ENCODE results near the gene PRB3.

Gene PRB3

DNA sequence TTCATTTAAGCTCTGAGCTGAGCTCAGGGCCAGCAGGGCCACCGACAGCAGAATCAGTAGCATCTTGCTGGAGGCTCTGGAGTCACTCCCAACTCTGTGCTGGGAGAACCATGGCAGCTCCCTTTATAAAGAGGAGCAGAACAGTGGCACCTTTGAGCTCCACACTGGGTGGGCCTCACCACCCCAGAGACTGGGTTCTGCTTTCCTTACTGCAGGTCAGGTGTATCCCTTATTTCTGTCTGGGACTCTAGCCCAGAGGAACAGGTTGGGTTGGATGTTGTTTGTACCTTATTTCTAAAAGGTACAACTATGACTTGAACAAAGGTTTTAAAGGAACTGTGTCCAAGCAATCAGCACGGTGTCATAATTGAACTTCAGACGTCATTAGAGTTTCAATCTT, at the start of gene PRB3:
TSS of gene PRB3 (minus strand) at position 101 of the 400 bp plus-strand sequence. CDS start at position 63, 38 bp downstream.
- no peak for DNase-seq

DNA sequence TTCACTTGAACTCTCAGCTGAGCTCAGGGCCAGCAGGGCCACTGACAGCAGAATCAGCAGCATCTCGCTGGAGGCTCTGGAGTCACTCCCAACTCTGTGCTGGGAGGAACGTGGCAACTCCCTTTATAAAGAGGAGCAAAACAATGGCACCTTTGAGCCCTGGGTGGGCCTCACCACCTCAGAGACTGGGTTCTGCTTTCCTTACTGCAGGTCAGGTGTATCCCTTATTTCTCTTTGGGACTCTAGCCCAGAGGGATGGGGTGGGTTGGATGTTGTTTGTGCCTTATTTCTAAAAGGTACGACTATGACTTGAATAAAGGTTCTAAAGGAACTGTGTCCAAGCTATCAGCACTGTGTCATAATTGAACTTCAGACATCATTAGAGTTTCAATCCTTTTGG, 40.8 kb upstream of the PRB3 start, which contains the start of gene PRB4:
TSS of gene PRB4 (minus strand) at position 101 of the 400 bp plus-strand sequence. CDS start at position 63, 38 bp downstream.
- no peak for DNase-seq

DNA sequence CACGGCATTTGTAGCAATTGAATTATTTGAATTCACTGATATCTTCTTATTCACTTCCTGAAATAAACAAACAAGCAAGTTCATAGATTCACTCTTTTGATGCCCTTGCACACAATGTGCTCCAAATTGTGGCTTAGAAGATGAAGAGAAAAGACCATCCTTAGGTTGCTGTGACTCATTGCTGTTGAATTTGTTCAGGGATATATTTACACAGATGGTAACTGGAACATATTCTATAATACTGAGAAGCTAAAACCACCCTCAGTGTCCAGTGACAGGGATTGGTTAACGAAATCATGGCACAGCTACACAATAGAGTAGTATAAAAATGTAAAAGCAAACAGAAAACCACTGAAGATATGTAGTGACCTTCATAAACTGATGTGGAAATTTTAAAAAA, 37.6 kb upstream of the PRB3 start:
- no peak for DNase-seq

DNA sequence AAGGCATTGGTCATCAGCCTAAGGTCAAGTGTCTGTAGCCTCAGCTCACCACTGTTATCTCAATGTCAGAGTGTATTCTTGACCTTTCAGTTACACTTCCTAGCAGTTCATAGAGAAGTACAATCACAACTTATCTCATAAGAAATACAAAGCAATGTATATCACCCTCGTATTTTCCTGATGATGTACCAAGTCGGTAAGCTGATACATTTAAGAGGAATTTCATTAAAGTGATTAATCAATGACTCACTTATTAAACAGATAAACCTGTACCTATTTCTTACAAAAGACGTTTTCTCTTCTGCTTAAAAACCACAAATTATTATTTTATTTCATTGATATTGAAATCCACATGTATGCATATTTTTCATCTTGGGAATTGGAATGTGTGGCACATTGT, 3.9 kb upstream of the PRB3 start:
- DNase-seq = no peak

DNA sequence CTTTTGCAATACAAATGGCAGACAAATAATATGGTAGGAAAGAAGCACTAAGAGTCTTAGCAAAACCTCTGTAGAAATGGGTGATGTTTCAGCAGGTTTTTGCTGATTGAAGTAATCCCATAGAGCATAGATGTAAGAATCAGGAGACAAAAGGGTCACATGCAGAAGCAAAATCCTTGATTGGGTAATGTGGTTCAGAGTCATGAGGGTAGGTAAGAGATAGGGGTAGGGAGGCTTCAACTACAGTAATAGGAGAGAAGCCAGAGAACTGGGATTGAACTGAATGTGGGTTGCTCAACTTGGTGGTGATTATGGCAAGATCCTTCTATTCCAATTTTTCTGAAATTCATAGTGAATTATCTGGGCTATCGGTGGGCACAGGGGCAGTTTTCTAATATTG, 5.0 kb downstream of the PRB3 start:
- no peak for DNase-seq

DNA sequence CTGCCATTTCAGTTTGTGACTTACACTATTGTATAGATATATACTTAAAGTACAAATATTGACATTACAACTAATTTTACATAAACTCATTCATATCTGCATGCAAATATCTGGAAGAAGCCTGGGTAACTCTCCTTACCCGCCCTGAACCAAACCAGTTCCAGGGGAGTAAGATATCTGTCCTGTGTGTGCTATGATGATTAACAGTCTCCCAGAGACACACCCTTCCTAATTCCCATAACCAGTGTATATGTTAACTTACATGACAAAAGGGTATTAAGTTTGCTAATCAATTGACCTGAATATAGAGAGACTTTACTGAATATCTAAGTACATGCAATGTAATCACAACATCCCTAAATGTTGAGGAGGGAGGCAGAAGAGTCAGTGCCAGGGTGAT, 23.0 kb downstream of the PRB3 start:
- DNase-seq = no peak

DNA sequence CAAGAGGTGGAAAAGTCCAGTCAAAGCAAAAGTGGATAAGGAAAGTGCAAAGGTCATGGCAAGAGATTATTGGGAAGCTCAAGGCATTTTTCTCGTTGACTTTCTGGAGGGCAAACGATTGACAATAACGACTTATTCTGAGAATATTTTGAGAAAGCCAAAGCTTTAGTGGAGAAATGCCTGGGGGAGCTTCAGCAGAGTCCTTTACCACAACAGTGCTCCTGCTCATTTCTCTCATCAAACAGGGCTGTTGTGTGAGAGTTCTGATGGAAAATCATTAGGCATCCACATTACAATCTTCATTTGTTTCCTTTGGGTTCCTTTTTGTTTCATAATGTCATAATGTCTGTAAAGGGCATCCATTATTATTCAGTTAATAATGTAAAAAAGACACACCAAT, 26.9 kb downstream of the PRB3 start:
- DNase-seq = no peak

DNA sequence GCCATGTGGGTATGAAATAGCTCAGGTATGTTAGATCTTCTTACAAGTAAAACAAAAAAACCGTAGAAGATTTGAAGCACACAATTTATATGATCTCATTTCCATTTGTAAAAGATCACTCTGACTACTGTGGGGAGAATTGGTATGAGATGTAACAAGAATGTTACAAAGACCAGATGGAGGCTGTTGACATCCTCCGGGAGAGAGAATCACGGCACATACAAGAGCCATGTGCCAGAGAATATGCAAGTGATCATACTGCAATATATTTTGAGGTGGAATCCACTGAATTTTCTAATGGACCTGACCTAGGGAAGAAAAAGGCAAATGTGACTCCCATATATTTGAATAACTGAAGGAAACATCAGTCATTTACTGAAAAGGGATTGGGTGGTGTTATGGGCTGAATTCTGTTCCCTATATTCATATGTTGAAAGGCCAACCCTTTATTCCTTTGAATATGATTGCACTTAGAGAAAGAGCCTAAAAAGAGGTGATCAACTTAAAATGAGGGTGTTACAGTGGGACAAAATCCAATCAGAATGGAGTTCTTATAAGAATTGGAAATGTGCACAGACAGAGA, 29.1 kb downstream of the PRB3 start:
- DNase-seq = no peak

DNA sequence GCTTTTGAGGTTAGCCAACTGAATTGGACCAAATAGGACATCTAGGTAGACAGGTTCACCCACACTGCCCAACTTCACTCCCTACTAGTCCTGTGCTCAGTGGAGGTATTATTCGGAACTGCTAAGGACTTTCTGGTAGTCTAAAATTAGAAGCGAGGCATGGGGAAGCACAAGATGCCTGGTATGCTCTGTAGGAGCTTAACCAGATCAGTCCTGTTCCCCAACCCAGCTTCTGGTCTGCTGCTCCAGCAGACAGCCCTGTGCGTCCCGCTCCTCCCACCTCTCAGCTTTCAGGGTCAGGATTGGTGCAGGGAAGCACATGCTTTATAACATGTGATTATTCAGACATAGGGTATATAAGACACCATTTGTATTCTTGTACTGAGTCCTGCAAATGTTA, 31.2 kb downstream of the PRB3 start:
- no peak for DNase-seq

DNA sequence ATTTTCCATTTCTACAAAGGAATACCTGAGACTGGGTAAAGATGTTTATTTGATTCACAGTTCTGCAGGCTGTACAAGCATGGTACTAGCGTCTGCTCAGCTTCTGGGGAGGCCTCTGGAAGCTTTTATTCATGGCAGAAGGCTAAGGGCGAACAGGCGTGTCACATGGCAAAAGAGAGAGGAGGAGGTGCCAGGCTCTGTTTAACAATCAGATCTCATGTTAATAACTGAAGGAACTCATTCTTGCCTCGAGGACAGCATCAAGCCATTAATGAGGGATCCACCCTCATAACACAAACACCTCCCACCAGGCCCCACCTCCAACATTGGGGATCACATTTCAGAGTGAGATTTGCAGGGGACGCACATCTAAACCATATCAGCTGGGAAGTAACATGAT, 36.0 kb downstream of the PRB3 start:
- DNase-seq = no peak

DNA sequence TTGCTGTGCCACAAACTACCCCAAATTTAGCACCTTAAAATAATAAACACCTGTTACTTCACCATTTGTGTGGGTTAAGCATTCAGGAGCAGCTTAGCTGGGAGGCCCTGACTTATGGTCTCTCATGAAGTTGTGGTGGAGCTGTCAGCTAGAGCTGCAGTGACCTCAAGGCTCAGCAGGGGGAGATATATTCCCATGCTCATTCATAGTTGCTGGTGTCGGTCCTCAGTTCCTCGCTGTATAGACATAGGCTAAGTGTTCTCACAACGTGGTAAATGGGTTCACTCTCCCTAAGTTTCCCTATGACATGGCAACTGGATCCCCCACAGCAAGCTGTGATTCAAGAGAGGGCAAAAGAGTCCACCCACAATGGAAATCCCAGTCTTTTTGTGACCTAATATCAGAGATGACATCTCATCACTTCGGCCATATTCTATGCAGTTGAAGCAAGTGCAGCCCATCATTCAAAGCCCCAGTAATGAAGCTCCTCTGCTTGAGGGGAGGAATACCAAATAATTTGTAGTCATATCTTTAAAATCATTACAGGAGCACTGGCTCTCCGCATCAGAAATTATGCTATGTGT, 41.1 kb downstream of the PRB3 start:
- peak; percentile 36 for DNase-seq

DNA sequence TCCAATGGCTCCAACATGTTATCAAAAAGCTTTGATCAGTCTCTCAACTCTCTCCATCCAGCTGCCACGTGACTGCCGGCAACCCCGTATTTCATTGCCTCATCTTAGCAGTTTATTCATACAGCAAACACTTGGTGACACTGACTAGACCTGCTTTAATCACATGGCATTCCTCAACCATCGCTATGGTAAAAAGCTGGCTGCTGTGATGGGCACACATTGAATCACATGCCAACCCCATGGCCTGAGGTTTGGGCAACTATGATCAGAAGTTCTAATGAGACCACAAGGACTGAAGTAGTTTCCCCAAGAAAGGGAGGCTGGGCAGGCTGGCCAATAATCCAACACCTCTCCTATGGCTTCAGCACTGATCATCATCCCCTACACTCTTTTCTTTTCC, 42.1 kb downstream of the PRB3 start:
- no peak for DNase-seq

Measured in NCI-H1105 (cell line).